ENCODE data around the gene C2CD4C.

DNA sequence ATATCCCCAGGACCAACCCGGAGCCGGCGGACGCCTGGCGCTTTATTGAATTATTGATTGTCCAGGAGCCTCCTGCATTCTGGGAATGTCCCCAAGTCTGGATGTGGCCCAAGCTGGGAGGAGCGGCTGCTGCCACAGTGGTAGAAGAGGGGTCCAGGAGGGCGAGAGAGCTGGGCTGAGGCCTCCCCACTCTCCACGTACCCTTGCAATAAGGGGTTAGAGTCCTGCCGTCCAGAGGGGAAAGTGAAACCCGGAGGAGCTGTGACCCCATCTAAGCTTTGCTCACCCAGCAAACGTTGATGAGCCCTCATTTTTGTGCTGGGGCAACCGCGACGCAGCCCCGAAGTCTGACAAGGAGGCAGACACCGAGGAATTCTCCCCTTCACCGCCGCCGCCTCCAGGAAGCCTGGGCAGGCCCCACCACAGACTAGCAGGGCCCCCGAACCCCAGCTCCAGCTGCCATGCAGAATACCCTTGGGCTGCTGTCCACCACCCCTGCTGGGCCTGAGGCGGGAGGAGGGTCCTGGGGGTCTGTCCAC, 1.4 kb upstream of the C2CD4C start:
- TF ChIP-seq, protein P1, sequence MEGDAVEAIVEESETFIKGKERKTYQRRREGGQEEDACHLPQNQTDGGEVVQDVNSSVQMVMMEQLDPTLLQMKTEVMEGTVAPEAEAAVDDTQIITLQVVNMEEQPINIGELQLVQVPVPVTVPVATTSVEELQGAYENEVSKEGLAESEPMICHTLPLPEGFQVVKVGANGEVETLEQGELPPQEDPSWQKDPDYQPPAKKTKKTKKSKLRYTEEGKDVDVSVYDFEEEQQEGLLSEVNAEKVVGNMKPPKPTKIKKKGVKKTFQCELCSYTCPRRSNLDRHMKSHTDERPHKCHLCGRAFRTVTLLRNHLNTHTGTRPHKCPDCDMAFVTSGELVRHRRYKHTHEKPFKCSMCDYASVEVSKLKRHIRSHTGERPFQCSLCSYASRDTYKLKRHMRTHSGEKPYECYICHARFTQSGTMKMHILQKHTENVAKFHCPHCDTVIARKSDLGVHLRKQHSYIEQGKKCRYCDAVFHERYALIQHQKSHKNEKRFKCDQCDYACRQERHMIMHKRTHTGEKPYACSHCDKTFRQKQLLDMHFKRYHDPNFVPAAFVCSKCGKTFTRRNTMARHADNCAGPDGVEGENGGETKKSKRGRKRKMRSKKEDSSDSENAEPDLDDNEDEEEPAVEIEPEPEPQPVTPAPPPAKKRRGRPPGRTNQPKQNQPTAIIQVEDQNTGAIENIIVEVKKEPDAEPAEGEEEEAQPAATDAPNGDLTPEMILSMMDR (IDR thresholded peaks at IDR 0.05; ENCODE audit: extremely low read depth in 1 of 2, insufficient read depth in 1 of 2, low read depth in 1 of 2, low read length in 2 of 2), result no peak
- no peak for TF ChIP-seq POLR2A (IDR thresholded peaks at IDR 0.05; ENCODE audit: low read depth, low read length)
- no peak for TF ChIP-seq GATA2 (IDR thresholded peaks at IDR 0.05; ENCODE audit: insufficient read depth, insufficient read length, low read depth, low read length)
- TF ChIP-seq, protein P2, sequence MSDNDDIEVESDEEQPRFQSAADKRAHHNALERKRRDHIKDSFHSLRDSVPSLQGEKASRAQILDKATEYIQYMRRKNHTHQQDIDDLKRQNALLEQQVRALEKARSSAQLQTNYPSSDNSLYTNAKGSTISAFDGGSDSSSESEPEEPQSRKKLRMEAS (IDR thresholded peaks at IDR 0.05; ENCODE audit: insufficient read depth, insufficient read length), result no peak
- no peak for TF ChIP-seq POLR2AphosphoS5 (IDR thresholded peaks at IDR 0.05; ENCODE audit: insufficient read depth, low read depth, low read length)
- no peak for TF ChIP-seq EZH2 (IDR thresholded peaks at IDR 0.05; ENCODE audit: borderline replicate concordance, low read depth, low read length, severe bottlenecking)
- no peak for TF ChIP-seq FOS (IDR thresholded peaks at IDR 0.05; ENCODE audit: borderline replicate concordance, insufficient read depth, low read length)
- TF ChIP-seq MYC (IDR thresholded peaks at IDR 0.05; ENCODE audit: low read depth, low read length), result no peak

Measured in endothelial cell of umbilical vein (primary cell).